H1 (cell line): ENCODE results near the gene GNAL. TPM values are rescaled to one million over a fixed set of nuclear protein-coding genes. Genes with fewer than 3 reads are reported as not detected.

ENCODE experiments used
- CTCF ChIA-PET: fragments of 300-600 bp; sonication (Branson Sonifier 250); formaldehyde crosslinking; loops from one replicate; lab custom pipeline; 2021; ENCODE audit not compliant: partially characterized antibody; lab: Charles Lee
- POLR2A ChIA-PET: fragments of 300-600 bp; sonication (Branson Sonifier 250); formaldehyde crosslinking; loops from one replicate; lab custom pipeline; 2021; ENCODE audit warnings: inconsistent platforms; ENCODE audit not compliant: partially characterized antibody; lab: Charles Lee
- DNase-seq, 2 experiments: peaks; one replicate each; pipeline versions ENCODE4 v3.0.0 to v3.0.0-alpha.2; 2010 to 2022; ENCODE audit warnings: low spot score in 2 of 2, low read depth in 1 of 2, mixed read lengths in 1 of 2
- FAIRE-seq: peaks from 2 replicates; lab custom pipeline; 2011; peaks lifted over from hg19 to GRCh38; lab: Jason Lieb, UNC
- H2AFZ ChIP-seq: 2 replicates; pipeline ENCODE4 v1.8.1; 2012; ENCODE audit warnings: low read length, inconsistent platforms
- H2AK5ac ChIP-seq: 2 replicates; pipeline ENCODE4 v1.6.1; 2013; ENCODE audit warnings: low read depth, low read length
- H2BK120ac ChIP-seq: replicated peaks from 2 replicates; pipeline ENCODE3; 2013; ENCODE audit warnings: low read depth, low read length, inconsistent platforms
- H2BK12ac ChIP-seq: 2 replicates; pipeline ENCODE4 v1.6.1; 2013; ENCODE audit warnings: low read depth, low read length
- H2BK15ac ChIP-seq: 2 replicates; pipeline ENCODE4 v1.6.1; 2013; ENCODE audit warnings: low read length
- H2BK20ac ChIP-seq: 2 replicates; pipeline ENCODE4 v1.6.1; 2013; ENCODE audit warnings: low read length
- H2BK5ac ChIP-seq: 2 replicates; pipeline ENCODE4 v1.6.1; 2013; ENCODE audit warnings: low read depth, low read length
- H3K14ac ChIP-seq: 2 replicates; pipeline ENCODE4 v1.6.1; 2013; ENCODE audit warnings: inconsistent platforms; ENCODE audit not compliant: insufficient read length
- H3K18ac ChIP-seq: 2 replicates; pipeline ENCODE4 v1.6.1; 2013; ENCODE audit warnings: low read length; ENCODE audit errors: extremely low read depth
- H3K23ac ChIP-seq: 2 replicates; pipeline ENCODE4 v1.6.1; 2013; ENCODE audit warnings: inconsistent platforms; ENCODE audit not compliant: insufficient read length
- H3K23me2 ChIP-seq: 2 replicates; pipeline ENCODE4 v1.6.1; 2013; ENCODE audit warnings: low read depth, low read length
- H3K27ac ChIP-seq: 2 replicates; pipeline ENCODE4 v1.6.1; 2011; ENCODE audit warnings: low read depth, low read length, inconsistent platforms
- H3K27me3 ChIP-seq, 4 experiments: replicated peaks in 1 of 4; 1 replicate in 1 of 4; 2 replicates in 3 of 4; pipeline versions ENCODE4 v1.6.1 to v1.8.1; 2011 to 2013; ENCODE audit warnings: low read length in 3 of 4, mild to moderate bottlenecking in 3 of 4, inconsistent platforms in 2 of 4, mixed read lengths in 2 of 4, moderate library complexity in 1 of 4; ENCODE audit not compliant: control insufficient read depth in 3 of 4, insufficient read depth in 3 of 4; ENCODE audit errors: extremely low read depth in 1 of 4
- H3K36me3 ChIP-seq, 4 experiments: 2 replicates each; pipeline versions ENCODE4 v1.6.1 to v1.8.1; 2011 to 2013; ENCODE audit warnings: mild to moderate bottlenecking in 4 of 4, low read length in 3 of 4, moderate library complexity in 2 of 4, control low read depth in 1 of 4, inconsistent platforms in 1 of 4; ENCODE audit not compliant: insufficient read depth in 4 of 4, control insufficient read depth in 2 of 4
- H3K4ac ChIP-seq: replicated peaks from 2 replicates; pipeline ENCODE3; 2013; ENCODE audit warnings: low read length, low read depth, mixed read lengths, inconsistent platforms; ENCODE audit not compliant: insufficient read length
- H3K4me1 ChIP-seq, 4 experiments: replicated peaks in 1 of 4; 1 replicate in 1 of 4; 2 replicates in 3 of 4; pipeline versions ENCODE4 v1.6.1 to v1.8.1; 2011 to 2013; ENCODE audit warnings: low read length in 3 of 4, inconsistent platforms in 2 of 4, mixed read lengths in 1 of 4; ENCODE audit not compliant: insufficient read depth in 4 of 4, control insufficient read depth in 3 of 4
- H3K4me2 ChIP-seq, 2 experiments: 2 replicates each; pipeline versions ENCODE4 v1.6.1 to v1.8.1; 2011 to 2013; ENCODE audit warnings: low read depth in 2 of 2, low read length in 2 of 2, control low read depth in 1 of 2, inconsistent platforms in 1 of 2, mild to moderate bottlenecking in 1 of 2; ENCODE audit not compliant: insufficient read depth in 1 of 2
- H3K4me3 ChIP-seq, 4 experiments: fragments of 200-600, 300-600 bp in 1 of 4; sonication (generic), shearing (Covaris generic), sonication (Bioruptor Twin) in 1 of 4; 2 replicates each; pipeline versions ENCODE4 v1.5.1 to v1.8.1; 2011 to 2016; ENCODE audit warnings: low read length in 4 of 4, low read depth in 3 of 4, control low read depth in 2 of 4, inconsistent platforms in 2 of 4, mild to moderate bottlenecking in 2 of 4, mixed read lengths in 1 of 4, moderate library complexity in 1 of 4; ENCODE audit not compliant: insufficient read depth in 2 of 4; ENCODE audit errors: extremely low read depth in 1 of 4
- H3K56ac ChIP-seq: replicated peaks from 2 replicates; pipeline ENCODE3; 2013; ENCODE audit warnings: low read depth, mild to moderate bottlenecking, mixed read lengths, low read length, inconsistent platforms; ENCODE audit not compliant: insufficient read length
- H3K79me1 ChIP-seq: 2 replicates; pipeline ENCODE4 v1.6.1; 2013; ENCODE audit warnings: low read depth, low read length, control low read depth
- H3K79me2 ChIP-seq, 2 experiments: 2 replicates each; pipeline versions ENCODE4 v1.6.1 to v1.8.1; 2012 to 2013; ENCODE audit warnings: low read length in 2 of 2, mild to moderate bottlenecking in 2 of 2, inconsistent platforms in 1 of 2; ENCODE audit not compliant: insufficient read depth in 2 of 2, control insufficient read depth in 1 of 2
- H3K9ac ChIP-seq, 4 experiments: replicated peaks in 1 of 4; 1 replicate in 1 of 4; 2 replicates in 3 of 4; pipeline versions ENCODE4 v1.6.1 to v1.8.1; 2011 to 2013; ENCODE audit warnings: low read depth in 3 of 4, low read length in 3 of 4, control low read depth in 2 of 4, mild to moderate bottlenecking in 2 of 4, moderate library complexity in 2 of 4, inconsistent platforms in 1 of 4; ENCODE audit errors: extremely low read depth in 1 of 4
- H3K9me3 ChIP-seq, 2 experiments: 2 replicates each; pipeline versions ENCODE4 v1.6.1 to v1.8.1; 2012 to 2013; ENCODE audit warnings: mild to moderate bottlenecking in 2 of 2, moderate library complexity in 2 of 2, control low read depth in 1 of 2, inconsistent platforms in 1 of 2, low read depth in 1 of 2, low read length in 1 of 2, mixed read lengths in 1 of 2; ENCODE audit not compliant: insufficient read depth in 2 of 2
- H4K20me1 ChIP-seq, 2 experiments: replicated peaks in 1 of 2; 2 replicates each; pipeline versions ENCODE3 to v1.8.1; 2011 to 2013; ENCODE audit warnings: inconsistent platforms in 2 of 2, low read length in 2 of 2, mild to moderate bottlenecking in 1 of 2; ENCODE audit not compliant: insufficient read depth in 2 of 2, control insufficient read depth in 1 of 2
- H4K5ac ChIP-seq: 2 replicates; pipeline ENCODE4 v1.6.1; 2013; ENCODE audit warnings: low read length, low read depth, mixed read lengths, inconsistent platforms; ENCODE audit not compliant: insufficient read length
- H4K8ac ChIP-seq: 2 replicates; pipeline ENCODE4 v1.8.0; 2013; ENCODE audit warnings: mild to moderate bottlenecking, moderate library complexity, low read length, inconsistent platforms; ENCODE audit not compliant: insufficient read depth; ENCODE audit errors: extremely low read depth
- H4K91ac ChIP-seq: replicated peaks from 2 replicates; pipeline ENCODE3; 2013; ENCODE audit warnings: low read length, mixed read lengths, inconsistent platforms; ENCODE audit not compliant: insufficient read length
- CTCF ChIP-seq, 3 experiments: IDR thresholded peaks; 1 replicate in 2 of 3; 2 replicates in 1 of 3; pipeline versions ENCODE4 v1.5.1 to v1.6.1; 2011; ENCODE audit warnings: low read length in 3 of 3, mild to moderate bottlenecking in 3 of 3, inconsistent platforms in 2 of 3, low read depth in 1 of 3, moderate library complexity in 1 of 3; ENCODE audit not compliant: insufficient read depth in 1 of 3; ENCODE audit errors: control extremely low read depth in 1 of 3
- EP300 ChIP-seq, 2 experiments: IDR thresholded peaks; 1 replicate in 1 of 2; 2 replicates in 1 of 2; pipeline ENCODE4 v1.6.1; 2011 to 2012; ENCODE audit warnings: low read depth in 2 of 2, low read length in 2 of 2, mild to moderate bottlenecking in 2 of 2, borderline replicate concordance in 1 of 2, inconsistent platforms in 1 of 2, moderate library complexity in 1 of 2
- KDM5A ChIP-seq: fragments of 200-600 bp; IDR thresholded peaks from 2 replicates; pipeline ENCODE4 v1.7.1; 2012; ENCODE audit warnings: mild to moderate bottlenecking, low read length, inconsistent platforms, mixed read lengths
- MAFK ChIP-seq: IDR thresholded peaks from 2 replicates; pipeline ENCODE4 v1.6.1; 2012; ENCODE audit warnings: low read depth, mild to moderate bottlenecking, improper control_type of control experiment, low read length
- MAX ChIP-seq: IDR thresholded peaks from 2 replicates; pipeline ENCODE4 v1.6.1; 2012; ENCODE audit warnings: inconsistent platforms
- SIX5 ChIP-seq: IDR thresholded peaks from 2 replicates; pipeline ENCODE4 v1.6.1; 2011; ENCODE audit warnings: mild to moderate bottlenecking, low read depth, low read length
- SUZ12 ChIP-seq: fragments of 200-600 bp; sonication (generic); IDR thresholded peaks from 2 replicates; pipeline ENCODE4 v1.6.1; 2012; ENCODE audit warnings: mild to moderate bottlenecking, inconsistent platforms, low read length, moderate library complexity, mixed read lengths
- WGBS, 2 experiments: shearing (Covaris generic) in 1 of 2; methylation state at CpG; one replicate each; pipeline versions ENCODE4 v1.1.6 to v1.1.7; 2013 to 2015; ENCODE audit warnings: low lambda C conversion rate in 2 of 2, mixed read lengths in 2 of 2, inconsistent platforms in 1 of 2, low coverage in 1 of 2, missing lambda C conversion rate in 1 of 2; ENCODE audit not compliant: insufficient replicate concordance in 2 of 2, insufficient coverage in 1 of 2, insufficient read length in 1 of 2; ENCODE audit errors: extremely low coverage in 1 of 2, missing lambda C conversion rate in 1 of 2; 5-methylcytosine and 5-hydroxymethylcytosine counted together
- polyA plus RNA-seq, 7 experiments: library from polyadenylated mRNA; depleted of rRNA in 3 of 7; stranded (reverse) in 5 of 7; unstranded in 2 of 7; fragments of >200 nt in 5 of 7; fragments of 200-250 nt in 2 of 7; gene quantifications; 1 replicate in 5 of 7; 2 replicates in 1 of 7; 4 replicates in 1 of 7; pipeline versions ENCODE4 v1.2.1 to v1.2.3, GENCODE V29; 2011 to 2013; ENCODE audit warnings: missing spikeins in 2 of 7, mixed read lengths in 2 of 7
- total RNA-seq: library from RNA; stranded (reverse); fragmentation: NEBNext Ultra II Directional; extraction: Animal tissue kit (Norgen Biotek cat#: 25700); gene quantifications from 2 replicates; pipeline ENCODE4 v1.2.1, GENCODE V29; 2021

The GNAL gene
- total and polyA plus RNA-seq, 2 of the 8 experiments (the other 6 are each of a cell fraction or from before 2014, with no cell fraction given), result 13.2 to 18.3 TPM

- CTCF ChIA-PET, result interaction anchor here (1.4 to 4.7 kb wide), 3 partner anchors 9 to 63 kb away, joined by 3 to 41 read pairs (median 16); no protein-coding TSS in a partner anchor
- H2AFZ ChIP-seq, result peak overlapping the region; percentile 93; the same call in 1 of the 2 replicates
- TF ChIP-seq EP300 (IDR thresholded peaks at IDR 0.05; ENCODE audit: borderline replicate concordance in 1 of 2, low read depth in 2 of 2, low read length in 2 of 2), result no peak
- TF ChIP-seq SUZ12, result no peak
- no peak for TF ChIP-seq MAFK
- no peak for TF ChIP-seq KDM5A
- TF ChIP-seq SIX5, result no peak
- TF ChIP-seq CTCF (IDR thresholded peaks at IDR 0.05; ENCODE audit: control extremely low read depth in 1 of 3, insufficient read depth in 1 of 3, low read depth in 1 of 3, low read length in 3 of 3), result no peak
- TF ChIP-seq MAX, result no peak
Measured at GRCh38 chr18:11669271-11669947, 19.7 kb upstream of the GNAL start.

More at GRCh38 chr18:11669271-11669947, 19.7 kb upstream of the GNAL start:
- Histone ChIP-seq H2BK120ac (no peak overlapping the region), H3K79me2 (no peaks in the 10 kb centered on the region), H2BK20ac (0 out of 2 replicates have a peak overlapping the region, but pooled peaks have one; percentile 48), H3K23ac (no peak overlapping the region), H3K4me2 (no peak overlapping the region), H3K56ac (no peak overlapping the region), H3K79me1 (no peaks in the 10 kb centered on the region), H3K18ac (peak overlapping the region; percentile 15; the same call in 1 of the 2 replicates), H3K4me1 (no peaks in the 10 kb centered on the region; a peak in 2 of 7 replicates), H3K4ac (no peak overlapping the region), H3K9me3 (no peaks in the 10 kb centered on the region), H2BK12ac (no peak overlapping the region), H3K23me2 (no peaks in the 10 kb centered on the region), H2BK5ac (no peak overlapping the region), H2AK5ac (no peak overlapping the region; the same call in 1 of the 2 replicates), H3K36me3 (no peaks in the 10 kb centered on the region), H3K27me3 (no peaks in the 10 kb centered on the region; a peak in 2 of 7 replicates), H3K9ac (no peak overlapping the region), H4K8ac (no peak overlapping the region), H4K5ac (no peak overlapping the region), H4K91ac (no peak overlapping the region), H2BK15ac (no peak overlapping the region), H4K20me1 (no peaks in the 10 kb centered on the region), H3K14ac (no peak overlapping the region), H3K4me3 (no peak overlapping the region), H3K27ac (no peak overlapping the region)
- DNase-seq, result no peak
- WGBS, 2 experiments, result 87% methylated on average over 14 of the region's 14 CpGs; no CpG with 5 or more reads in 1 of the 2 experiments
- POLR2A ChIA-PET, result no interaction called here
- no peak for FAIRE-seq
